Endothelial cell of umbilical vein (primary cell): Measurements from ENCODE around the gene SLC25A24. TPM values are rescaled to one million over a fixed set of nuclear protein-coding genes. Genes with fewer than 3 reads are reported as not detected.

Experiments used
- BruUV-seq: library from RNA; stranded (reverse); fragments of 400-500 nt; replicated peaks from 2 replicates; lab custom pipeline; 2021; lab: Mats Ljungman, UMichigan
- CTCF ChIA-PET: fragments of 300-600, 350-600 bp; sonication (Branson Sonifier 250); formaldehyde crosslinking; loops from one replicate; lab custom pipeline; 2021; ENCODE audit warnings: antibody characterized with exemption, inconsistent platforms; lab: Charles Lee
- POLR2A ChIA-PET: fragments of 300-600, 350-600 bp; sonication (Branson Sonifier 250); formaldehyde crosslinking; loops from one replicate; lab custom pipeline; 2021; ENCODE audit warnings: antibody characterized with exemption, inconsistent platforms; lab: Charles Lee
- DNase-seq: peaks from one replicate; pipeline ENCODE4 v3.0.0-alpha.2; 2011; ENCODE audit warnings: low read depth, low spot score
- FAIRE-seq: peaks from 2 replicates; lab custom pipeline; 2011; peaks lifted over from hg19 to GRCh38; lab: Jason Lieb, UNC
- H2AFZ ChIP-seq: 2 replicates; pipeline ENCODE4 v1.6.0; 2012; ENCODE audit warnings: low read depth, low read length, control low read depth, inconsistent platforms
- H3K27ac ChIP-seq: 2 replicates; pipeline ENCODE4 v1.5.1; 2011; ENCODE audit warnings: low read depth, mild to moderate bottlenecking, control low read depth, low read length, moderate library complexity; ENCODE audit not compliant: insufficient read depth
- H3K27me3 ChIP-seq, 2 experiments: 2 replicates each; pipeline versions ENCODE4 v1.6.0 to v1.6.1; 2011; ENCODE audit warnings: low read length in 2 of 2, mixed read lengths in 1 of 2; ENCODE audit not compliant: control insufficient read depth in 2 of 2, insufficient read depth in 2 of 2
- H3K36me3 ChIP-seq, 2 experiments: 2 replicates in 1 of 2; 3 replicates in 1 of 2; pipeline ENCODE4 v1.5.1; 2011; ENCODE audit warnings: low read length in 2 of 2, mild to moderate bottlenecking in 1 of 2, moderate library complexity in 1 of 2; ENCODE audit not compliant: control insufficient read depth in 2 of 2, insufficient read depth in 2 of 2; ENCODE audit errors: extremely low read depth in 1 of 2
- H3K4me1 ChIP-seq: 3 replicates; pipeline ENCODE4 v1.5.1; 2011; ENCODE audit warnings: mild to moderate bottlenecking, low read length; ENCODE audit not compliant: control insufficient read depth, insufficient read depth; ENCODE audit errors: extremely low read depth
- H3K4me2 ChIP-seq: 2 replicates; pipeline ENCODE4 v1.6.1; 2011; ENCODE audit warnings: low read length, control low read depth, mixed read lengths; ENCODE audit not compliant: insufficient read depth
- H3K4me3 ChIP-seq, 3 experiments: fragments of 200-600 bp in 1 of 3; sonication (generic), shearing (Covaris generic) in 1 of 3; replicated peaks in 1 of 3; 2 replicates each; pipeline ENCODE4 v1.5.1; 2011 to 2016; ENCODE audit warnings: control low read depth in 3 of 3, low read length in 3 of 3, mild to moderate bottlenecking in 2 of 3, inconsistent platforms in 1 of 3, low read depth in 1 of 3, moderate library complexity in 1 of 3; ENCODE audit not compliant: insufficient read depth in 1 of 3
- H3K79me2 ChIP-seq: 2 replicates; pipeline ENCODE4 v1.6.0; 2012; ENCODE audit warnings: low read length, inconsistent platforms; ENCODE audit not compliant: control insufficient read depth, insufficient read depth
- H3K9ac ChIP-seq: replicated peaks from 2 replicates; pipeline ENCODE3; 2011; ENCODE audit warnings: low read length, control low read depth; ENCODE audit not compliant: insufficient read depth; ENCODE audit errors: extremely low read depth
- H3K9me1 ChIP-seq: replicated peaks from 3 replicates; pipeline ENCODE4 v1.6.0; 2011; ENCODE audit warnings: mild to moderate bottlenecking, low read length; ENCODE audit not compliant: control insufficient read depth, insufficient read depth; ENCODE audit errors: extremely low read depth
- H3K9me3 ChIP-seq: replicated peaks from 2 replicates; pipeline ENCODE4 v1.5.1; 2012; ENCODE audit warnings: low read length, inconsistent platforms; ENCODE audit not compliant: control insufficient read depth, insufficient read depth
- H4K20me1 ChIP-seq: replicated peaks from 2 replicates; pipeline ENCODE3; 2011; ENCODE audit warnings: mild to moderate bottlenecking, low read length; ENCODE audit not compliant: control insufficient read depth, insufficient read depth; ENCODE audit errors: extremely low read depth
- CTCF ChIP-seq, 2 donors: IDR thresholded peaks; 1 replicate in 1 of 2; 2 replicates in 1 of 2; pipeline ENCODE4 v1.5.1; 2011; ENCODE audit warnings: low read length in 2 of 2, mild to moderate bottlenecking in 2 of 2, moderate library complexity in 2 of 2, control low read depth in 1 of 2, inconsistent platforms in 1 of 2, low read depth in 1 of 2; ENCODE audit not compliant: insufficient read depth in 1 of 2; ENCODE audit errors: extremely low read depth in 1 of 2
- EZH2 ChIP-seq: IDR thresholded peaks from 2 replicates; pipeline ENCODE4 v1.6.1; 2012; ENCODE audit warnings: borderline replicate concordance, low read depth, mild to moderate bottlenecking, moderate library complexity, low read length, inconsistent platforms; ENCODE audit not compliant: severe bottlenecking
- FOS ChIP-seq: IDR thresholded peaks from 2 replicates; pipeline ENCODE4 v1.6.1; 2011; ENCODE audit warnings: mild to moderate bottlenecking, low read length, moderate library complexity, borderline replicate concordance; ENCODE audit not compliant: insufficient read depth
- GATA2 ChIP-seq: IDR thresholded peaks from 2 replicates; pipeline ENCODE4 v1.7.0; 2011; ENCODE audit warnings: low read depth, mild to moderate bottlenecking, moderate library complexity, mixed read lengths, low read length; ENCODE audit not compliant: insufficient read length, insufficient read depth
- JUN ChIP-seq: IDR thresholded peaks from 2 replicates; pipeline ENCODE4 v1.6.1; 2011; ENCODE audit warnings: borderline replicate concordance, low read depth; ENCODE audit not compliant: insufficient read length, insufficient read depth
- MAX ChIP-seq: IDR thresholded peaks from 2 replicates; pipeline ENCODE4 v1.6.1; 2011; ENCODE audit not compliant: insufficient read depth, insufficient read length
- MYC ChIP-seq: IDR thresholded peaks from one replicate; pipeline ENCODE4 v1.6.1; 2011; ENCODE audit warnings: mild to moderate bottlenecking, low read depth, low read length
- POLR2A ChIP-seq: IDR thresholded peaks from 2 replicates; pipeline ENCODE4 v1.6.1; 2012; ENCODE audit warnings: low read depth, mild to moderate bottlenecking, control low read depth, low read length
- POLR2AphosphoS5 ChIP-seq: IDR thresholded peaks from 2 replicates; pipeline ENCODE4 v1.6.1; 2012; ENCODE audit warnings: low read depth, mild to moderate bottlenecking, control low read depth, low read length, moderate library complexity; ENCODE audit not compliant: insufficient read depth
- dilution Hi-C: fragments of 300-500 bp; cut with MboI; formaldehyde crosslinking; loops from one replicate; pipeline ENCODE4 v1.15.0; 2019; ENCODE audit warnings: low sequenced_read_pairs; ENCODE audit not compliant: extremely low pct_ligation_motif_present
- intact Hi-C: fragments of 100-400 bp; cut with micrococcal nuclease; formaldehyde crosslinking; loops from one replicate; pipeline ENCODE4 v1.10.0; 2022
- polyA plus RNA-seq, 4 experiments: library from polyadenylated mRNA; depleted of rRNA in 3 of 4; stranded (reverse) in 3 of 4; unstranded in 1 of 4; fragments of >200 nt; gene quantifications; 2 replicates each; pipeline versions ENCODE4 v1.2.1 to v1.2.3, GENCODE V29; 2011 to 2012; ENCODE audit warnings: missing spikeins in 1 of 4
- total RNA-seq: library from RNA; stranded (reverse); gene quantifications from 2 replicates; pipeline ENCODE4 v1.2.3, GENCODE V29; 2021

The SLC25A24 gene
- total and polyA plus RNA-seq, 2 donors (not counting 3 experiments of a cell fraction or from before 2014, with no cell fraction given) = 16.9 to 45.8 TPM

- Histone ChIP-seq H2AFZ (no peak overlapping the region), H3K36me3 (no peaks in the 10 kb centered on the region), H3K9me1 (no peaks in the 10 kb centered on the region), H3K27ac (no peak overlapping the region), H3K9me3 (no peaks in the 10 kb centered on the region), H4K20me1 (no peaks in the 10 kb centered on the region), H3K9ac (no peak overlapping the region), H3K27me3 (peaks cover 2 to 11% of the 10 kb centered on the region in 2 experiments), H3K4me3 (no peak overlapping the region), H3K79me2 (no peaks in the 10 kb centered on the region), H3K4me2 (no peak overlapping the region), H3K4me1 (no peaks in the 10 kb centered on the region)
- intact Hi-C loops (loop anchor here (2.0 kb wide), 2 partner anchors 73 to 161 kb away; no protein-coding TSS in a partner anchor), dilution Hi-C loops (no loop called here)
- no TSS peak for BruUV-seq
- DNase-seq (no peak), FAIRE-seq (no peak)
- TF ChIP-seq EZH2 (no peak), POLR2A (no peak), GATA2 (no peak), MYC (no peak), MAX (no peak), FOS (no peak), POLR2AphosphoS5 (no peak), CTCF (IDR thresholded peaks at IDR 0.05; ENCODE audit: extremely low read depth in 1 of 2, insufficient read depth in 1 of 2, low read depth in 1 of 2, low read length in 2 of 2) (no peak), JUN (no peak)
- ChIA-PET CTCF (interaction anchor here (1.4 to 14.0 kb wide), 3 partner anchors 9 to 347 kb away, joined by 5 to 919 read pairs (median 26); no protein-coding TSS in a partner anchor), POLR2A (no interaction called here)
These were observed 76.1 kb downstream of the SLC25A24 start for GRCh38 chr1:108124023-108124422.
